HEK293 (cell line): ENCODE data around the gene AGBL3.

Experiments used
- CTCF ChIA-PET: fragments of 350-600 bp; formaldehyde crosslinking; extraction: SDS; loops from one replicate; lab custom pipeline; 2021; ENCODE audit warnings: antibody characterized with exemption; lab: Yijun Ruan, JAX
- POLR2A ChIA-PET: fragments of 300-600 bp; formaldehyde crosslinking; extraction: SDS; loops from one replicate; lab custom pipeline; 2020; ENCODE audit warnings: antibody characterized with exemption, inconsistent platforms; lab: Yijun Ruan, JAX
- H3K27ac ChIP-seq: fragments of 200-500 bp; sonication (Bioruptor generic); 2 replicates; pipeline ENCODE4 v1.5.1; 2014; ENCODE audit warnings: low read depth, low read length, control low read depth, inconsistent platforms; ENCODE audit errors: extremely low read depth
- H3K36me3 ChIP-seq, 2 experiments: fragments of 200-500 bp in 1 of 2; sonication (Bioruptor generic) in 1 of 2; 1 replicate in 1 of 2; 2 replicates in 1 of 2; pipeline ENCODE4 v1.5.1; 2014 to 2017; ENCODE audit warnings: inconsistent platforms in 2 of 2, low read length in 2 of 2; ENCODE audit not compliant: control insufficient read depth in 2 of 2, insufficient read depth in 1 of 2
- H3K4me1 ChIP-seq: fragments of 200-500 bp; sonication (Bioruptor generic); 2 replicates; pipeline ENCODE4 v1.5.1; 2014; ENCODE audit warnings: mild to moderate bottlenecking, low read length, inconsistent platforms; ENCODE audit not compliant: control insufficient read depth, insufficient read depth
- H3K4me3 ChIP-seq: 2 replicates; pipeline ENCODE4 v1.5.1; 2011; ENCODE audit warnings: low read depth, mild to moderate bottlenecking, control low read depth, low read length, moderate library complexity
- H3K9me3 ChIP-seq: fragments of 200-500 bp; sonication (Bioruptor generic); 2 replicates; pipeline ENCODE4 v1.5.1; 2014; ENCODE audit warnings: low read depth, low read length, inconsistent platforms; ENCODE audit not compliant: control insufficient read depth, insufficient read depth
- CTCF ChIP-seq: fragments of 450-650 bp; formaldehyde crosslinking; IDR thresholded peaks from 2 replicates; pipeline ENCODE4 v1.5.1; 2016; ENCODE audit warnings: missing biosample characterization, missing genetic modification characterization
- GLIS1 ChIP-seq: fragments of 450-650 bp; formaldehyde crosslinking; IDR thresholded peaks from 2 replicates; pipeline ENCODE4 v1.5.1; 2016; ENCODE audit warnings: missing biosample characterization, missing genetic modification characterization
- GLIS2 ChIP-seq: fragments of 450-650 bp; formaldehyde crosslinking; IDR thresholded peaks from 2 replicates; pipeline ENCODE4 v1.5.1; 2016; ENCODE audit warnings: missing biosample characterization, missing genetic modification characterization
- TCF7L2 ChIP-seq: IDR thresholded peaks from 2 replicates; pipeline ENCODE4 v1.6.1; 2011; ENCODE audit warnings: low read depth, mild to moderate bottlenecking, inconsistent platforms, low read length, moderate library complexity, borderline replicate concordance
- ZNF121 ChIP-seq: fragments of 450-650 bp; formaldehyde crosslinking; IDR thresholded peaks from 2 replicates; pipeline ENCODE4 v1.5.1; 2016; ENCODE audit warnings: missing biosample characterization, missing genetic modification characterization
- ZNF138 ChIP-seq: fragments of 450-650 bp; formaldehyde crosslinking; IDR thresholded peaks from 2 replicates; pipeline ENCODE4 v1.5.1; 2016; ENCODE audit warnings: missing biosample characterization, missing genetic modification characterization, borderline replicate concordance
- ZNF449 ChIP-seq: fragments of 450-650 bp; formaldehyde crosslinking; IDR thresholded peaks from 2 replicates; pipeline ENCODE4 v1.5.1; 2017; ENCODE audit warnings: missing biosample characterization, mild to moderate bottlenecking, missing genetic modification characterization, moderate library complexity
- ZNF518A ChIP-seq: fragments of 450-650 bp; formaldehyde crosslinking; conservative IDR thresholded peaks from 2 replicates; pipeline ENCODE4 v1.5.1; 2016; ENCODE audit warnings: low read depth, missing biosample characterization, missing genetic modification characterization
- ZNF571 ChIP-seq: fragments of 450-650 bp; formaldehyde crosslinking; IDR thresholded peaks from 2 replicates; pipeline ENCODE4 v1.5.0; 2017; ENCODE audit warnings: missing biosample characterization, missing genetic modification characterization
- ZNF610 ChIP-seq: fragments of 450-650 bp; formaldehyde crosslinking; IDR thresholded peaks from 2 replicates; pipeline ENCODE4 v1.5.1; 2016; ENCODE audit warnings: missing biosample characterization, missing genetic modification characterization, borderline replicate concordance
- TF ChIP-seq, protein P1 (sequence below): fragments of 450-650 bp; formaldehyde crosslinking; IDR thresholded peaks from 2 replicates; pipeline ENCODE4 v1.5.1; 2017; ENCODE audit warnings: missing biosample characterization, missing genetic modification characterization

AGBL3 gene

DNA sequence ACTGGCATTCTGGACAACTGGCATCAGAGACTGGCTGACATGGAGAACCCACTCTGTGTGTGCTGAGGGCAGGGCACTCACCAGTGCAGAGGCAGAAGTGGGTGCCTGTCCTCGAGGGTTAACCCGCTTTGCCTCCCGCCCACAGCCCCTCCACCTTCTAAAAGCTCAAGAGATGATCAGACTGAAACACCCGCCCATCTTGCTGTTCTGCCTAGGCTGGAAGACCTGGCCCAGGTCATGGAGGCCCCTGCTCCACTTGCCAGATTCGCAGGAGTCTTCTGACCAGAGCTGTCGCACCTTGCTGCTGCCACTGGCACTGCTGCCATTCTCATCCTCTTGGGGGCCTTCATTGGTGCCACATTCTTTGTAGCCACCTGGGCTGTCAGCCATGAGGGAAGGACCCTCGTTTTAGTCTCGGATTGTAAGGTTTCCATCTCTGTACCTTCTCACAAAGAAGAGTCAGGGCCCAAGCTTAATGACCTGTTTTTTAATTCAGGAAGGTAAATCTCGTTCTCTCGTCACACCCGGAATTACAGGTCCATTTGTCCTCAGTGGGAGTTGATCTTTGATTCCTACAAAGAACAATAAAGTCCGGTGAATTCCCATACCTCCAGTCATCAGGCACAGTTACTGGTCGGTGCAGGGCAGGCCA, 182.3 kb downstream of the AGBL3 start:
- H3K9me3 ChIP-seq, result no peaks in the 10 kb centered on the region
- TF ChIP-seq, protein P1, sequence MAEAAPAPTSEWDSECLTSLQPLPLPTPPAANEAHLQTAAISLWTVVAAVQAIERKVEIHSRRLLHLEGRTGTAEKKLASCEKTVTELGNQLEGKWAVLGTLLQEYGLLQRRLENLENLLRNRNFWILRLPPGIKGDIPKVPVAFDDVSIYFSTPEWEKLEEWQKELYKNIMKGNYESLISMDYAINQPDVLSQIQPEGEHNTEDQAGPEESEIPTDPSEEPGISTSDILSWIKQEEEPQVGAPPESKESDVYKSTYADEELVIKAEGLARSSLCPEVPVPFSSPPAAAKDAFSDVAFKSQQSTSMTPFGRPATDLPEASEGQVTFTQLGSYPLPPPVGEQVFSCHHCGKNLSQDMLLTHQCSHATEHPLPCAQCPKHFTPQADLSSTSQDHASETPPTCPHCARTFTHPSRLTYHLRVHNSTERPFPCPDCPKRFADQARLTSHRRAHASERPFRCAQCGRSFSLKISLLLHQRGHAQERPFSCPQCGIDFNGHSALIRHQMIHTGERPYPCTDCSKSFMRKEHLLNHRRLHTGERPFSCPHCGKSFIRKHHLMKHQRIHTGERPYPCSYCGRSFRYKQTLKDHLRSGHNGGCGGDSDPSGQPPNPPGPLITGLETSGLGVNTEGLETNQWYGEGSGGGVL (tag by site-specific recombination), result no peak
- no peak for TF ChIP-seq ZNF571 (tag by site-specific recombination)
- TF ChIP-seq GLIS2 (tag by site-specific recombination), result no peak
- TF ChIP-seq TCF7L2, result no peak
- TF ChIP-seq, all 188 proteins: peak for 0
- Histone ChIP-seq H3K27ac (no peak overlapping the region), H3K4me3 (no peak overlapping the region), H3K36me3 (peaks cover 0 to 52% of the 10 kb centered on the region in 2 experiments; a peak in 1 of 3 replicates), H3K4me1 (no peaks in the 10 kb centered on the region)
- POLR2A ChIA-PET, result interaction anchor here (0.7 kb wide), 1 partner anchor 508 kb away, joined by 4 read pairs; no protein-coding TSS in a partner anchor
- CTCF ChIA-PET, result interaction anchor here (0.7 to 2.5 kb wide), 3 partner anchors 17 to 479 kb away, joined by 3 to 11 read pairs (median 10); partner anchors contain the start of gene AGBL3

DNA sequence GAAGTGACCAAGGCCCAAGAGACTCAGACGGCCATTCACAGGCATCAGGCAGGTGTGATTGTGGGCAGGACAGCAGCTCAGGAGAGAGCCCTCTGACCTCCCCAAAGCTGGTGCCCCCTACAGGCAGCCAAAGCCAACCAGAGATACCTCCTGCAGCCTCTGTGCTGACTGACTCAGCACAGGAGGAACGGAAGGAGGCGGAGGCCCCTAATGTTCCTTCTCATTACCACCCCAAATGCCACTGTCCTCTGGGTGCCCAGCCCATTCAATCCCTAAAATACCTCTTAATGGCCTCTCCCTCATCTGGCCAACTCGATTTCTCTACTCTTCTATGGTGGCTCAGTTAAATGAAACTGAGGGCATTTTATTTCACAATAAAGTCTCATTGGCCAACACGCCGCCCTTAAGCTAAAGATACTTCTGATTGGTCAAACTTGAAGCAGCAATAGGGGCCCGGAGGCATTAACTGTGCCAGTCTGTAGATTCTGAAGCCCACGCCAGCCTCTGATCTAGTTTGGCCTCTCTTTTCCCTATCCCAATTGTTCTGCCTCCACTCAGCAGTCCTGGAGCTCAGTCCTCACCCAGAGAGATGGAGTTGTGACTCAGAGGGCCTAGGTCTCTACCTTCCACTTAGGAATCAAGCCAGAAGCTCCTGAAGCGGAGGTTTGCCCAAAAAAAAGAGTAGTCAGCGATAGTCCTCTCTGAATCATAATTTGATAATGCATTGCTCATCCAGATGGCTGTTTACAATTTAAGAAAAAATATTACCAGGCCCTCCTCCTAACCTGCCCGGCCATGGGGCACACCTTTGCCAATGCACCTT, 183.0 kb downstream of the AGBL3 start:
- no peaks in the 10 kb centered on the region for H3K9me3 ChIP-seq
- CTCF ChIA-PET, result interaction anchor here (0.6 to 2.5 kb wide), 7 partner anchors 8 to 489 kb away, joined by 3 to 11 read pairs (median 4); partner anchors contain the start of gene AGBL3
- TF ChIP-seq ZNF138 (no peak), TCF7L2 (no peak), ZNF518A (tag by site-specific recombination) (no peak), ZNF449 (peak; percentile 16; the same call in 1 of the 2 replicates), GLIS1 (tag by site-specific recombination) (peak; percentile 46; the same call in 1 of the 2 replicates), ZNF610 (tag by site-specific recombination) (no peak), CTCF (tag by site-specific recombination) (0 out of 2 replicates have a peak, but pooled peaks have one; percentile 33), ZNF121 (tag by site-specific recombination) (no peak)
- H3K27ac ChIP-seq, result no peak overlapping the region; the same call in 1 of the 2 replicates
- peaks cover 0 to 48% of the 10 kb centered on the region in 2 experiments; a peak in 1 of 3 replicates for H3K36me3 ChIP-seq
- H3K4me3 ChIP-seq, result peak overlapping the region; percentile 83
- POLR2A ChIA-PET, result interaction anchor here (0.7 to 2.0 kb wide), 3 partner anchors 8 to 509 kb away, joined by 3 to 8 read pairs (median 4); no protein-coding TSS in a partner anchor
- H3K4me1 ChIP-seq, result no peaks in the 10 kb centered on the region
